Endodermal cell (in vitro differentiated cells): ENCODE data around the gene L1CAM. TPM values are rescaled to one million over a fixed set of nuclear protein-coding genes. Genes with fewer than 3 reads are reported as not detected.
A peak's percentile ranks its signal among the peaks of the same experiment; 100 is the strongest.

Source experiments
- DNase-seq: peaks from one replicate; pipeline ENCODE4 v3.0.0-alpha.2; 2017
- H3K27ac ChIP-seq: 2 replicates; pipeline ENCODE4 v1.5.1; 2013; ENCODE audit warnings: mild to moderate bottlenecking, low read depth, low read length, moderate library complexity
- H3K27me3 ChIP-seq: 2 replicates; pipeline ENCODE4 v1.6.1; 2013; ENCODE audit warnings: mild to moderate bottlenecking, low read length, moderate library complexity; ENCODE audit not compliant: insufficient read depth, control insufficient read depth, poor library complexity, severe bottlenecking
- H3K36me3 ChIP-seq: 2 replicates; pipeline ENCODE4 v1.7.0; 2013; ENCODE audit warnings: mild to moderate bottlenecking, low read length, moderate library complexity; ENCODE audit not compliant: control insufficient read depth, insufficient read depth
- H3K4me1 ChIP-seq: one replicate; pipeline ENCODE4 v1.7.0; 2013; ENCODE audit warnings: low read length; ENCODE audit not compliant: control insufficient read depth, insufficient read depth
- H3K4me3 ChIP-seq: 2 replicates; pipeline ENCODE4 v1.5.1; 2013; ENCODE audit warnings: mild to moderate bottlenecking, low read length, moderate library complexity
- H3K9ac ChIP-seq: 2 replicates; pipeline ENCODE4 v1.6.1; 2013; ENCODE audit warnings: mild to moderate bottlenecking, low read length, moderate library complexity; ENCODE audit not compliant: poor library complexity, severe bottlenecking; ENCODE audit errors: extremely low read depth
- H3K9me3 ChIP-seq: 2 replicates; pipeline ENCODE4 v1.6.1; 2013; ENCODE audit warnings: mild to moderate bottlenecking, low read length, moderate library complexity; ENCODE audit not compliant: control insufficient read depth
- H3K27ac Mint-ChIP-seq: 2 replicates; pipeline ENCODE4 v1.8.0; 2020; ENCODE audit warnings: mixed read lengths
- H3K27me3 Mint-ChIP-seq: 2 replicates; pipeline ENCODE4 v1.8.0; 2021; ENCODE audit warnings: mild to moderate bottlenecking, mixed read lengths; ENCODE audit not compliant: insufficient read depth
- H3K36me3 Mint-ChIP-seq: 2 replicates; pipeline ENCODE4 v1.8.0; 2020; ENCODE audit warnings: low read depth, mixed read lengths
- H3K4me1 Mint-ChIP-seq: 2 replicates; pipeline ENCODE4 v1.8.0; 2020; ENCODE audit warnings: mixed read lengths
- H3K4me3 Mint-ChIP-seq: 2 replicates; pipeline ENCODE4 v1.8.0; 2020; ENCODE audit warnings: mild to moderate bottlenecking, moderate library complexity, mixed read lengths
- H3K9me3 Mint-ChIP-seq: 2 replicates; pipeline ENCODE4 v1.8.0; 2020; ENCODE audit warnings: mild to moderate bottlenecking, mixed read lengths
- WGBS, 2 experiments: methylation state at CpG; one replicate each; pipeline versions ENCODE4 v1.1.5 to v1.1.7; 2013; ENCODE audit warnings: missing lambda C conversion rate in 2 of 2, mixed read lengths in 1 of 2; ENCODE audit not compliant: insufficient coverage in 1 of 2, insufficient read length in 1 of 2; 5-methylcytosine and 5-hydroxymethylcytosine counted together
- total RNA-seq, 2 donors: library from RNA; stranded (reverse); fragmentation: NEBNext Ultra II Directional in 1 of 2; extraction: Animal tissue kit (Norgen Biotek cat#: 25700) in 1 of 2; gene quantifications; 2 replicates in 1 of 2; 3 replicates in 1 of 2; pipeline ENCODE4 v1.2.1, GENCODE V29; 2021
- TF ChIP-seq, protein P1 (sequence below): fragments of 200-600 bp; sonication (generic); conservative IDR thresholded peaks from 2 replicates; pipeline ENCODE4 v1.5.0; 2021; ENCODE audit warnings: antibody characterized with exemption, mild to moderate bottlenecking

L1CAM gene
- total RNA-seq, 2 donors from 2014 or later: 7.5 to 29.0 TPM

DNA sequence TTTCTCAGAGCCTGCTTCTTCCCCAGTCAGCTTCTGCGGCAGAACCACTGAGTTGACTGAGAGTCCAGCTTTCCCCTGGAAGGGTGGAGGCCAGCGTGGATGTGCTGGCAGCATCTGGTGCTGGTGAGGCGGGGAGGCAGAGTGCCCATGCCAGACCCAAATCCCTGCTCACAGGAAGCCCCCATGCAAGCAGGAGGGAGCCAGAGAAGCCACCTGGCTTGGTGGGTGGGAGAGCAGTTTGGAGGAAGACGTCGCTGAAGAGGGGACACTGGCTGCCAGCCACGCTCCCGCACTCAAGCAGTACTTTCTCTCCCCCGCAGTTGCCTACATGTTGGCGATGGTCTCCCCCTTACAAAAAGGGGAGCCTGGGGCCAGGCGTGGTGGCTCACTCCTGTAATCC is 61.6 kb downstream of the L1CAM start:
- Mint-ChIP-seq H3K36me3 (peaks cover 5% of the 10 kb centered on the region), H3K9me3 (peaks cover 67% of the 10 kb centered on the region), H3K27ac (no peak overlapping the region), H3K4me1 (peaks cover 15% of the 10 kb centered on the region), H3K4me3 (no peak overlapping the region), H3K27me3 (no peaks in the 10 kb centered on the region)
- Histone ChIP-seq H3K36me3 (no peaks in the 10 kb centered on the region), H3K9ac (no peak overlapping the region), H3K27ac (no peak overlapping the region), H3K9me3 (no peaks in the 10 kb centered on the region), H3K4me3 (no peak overlapping the region), H3K4me1 (no peaks in the 10 kb centered on the region), H3K27me3 (no peaks in the 10 kb centered on the region)
- TF ChIP-seq, protein P1, sequence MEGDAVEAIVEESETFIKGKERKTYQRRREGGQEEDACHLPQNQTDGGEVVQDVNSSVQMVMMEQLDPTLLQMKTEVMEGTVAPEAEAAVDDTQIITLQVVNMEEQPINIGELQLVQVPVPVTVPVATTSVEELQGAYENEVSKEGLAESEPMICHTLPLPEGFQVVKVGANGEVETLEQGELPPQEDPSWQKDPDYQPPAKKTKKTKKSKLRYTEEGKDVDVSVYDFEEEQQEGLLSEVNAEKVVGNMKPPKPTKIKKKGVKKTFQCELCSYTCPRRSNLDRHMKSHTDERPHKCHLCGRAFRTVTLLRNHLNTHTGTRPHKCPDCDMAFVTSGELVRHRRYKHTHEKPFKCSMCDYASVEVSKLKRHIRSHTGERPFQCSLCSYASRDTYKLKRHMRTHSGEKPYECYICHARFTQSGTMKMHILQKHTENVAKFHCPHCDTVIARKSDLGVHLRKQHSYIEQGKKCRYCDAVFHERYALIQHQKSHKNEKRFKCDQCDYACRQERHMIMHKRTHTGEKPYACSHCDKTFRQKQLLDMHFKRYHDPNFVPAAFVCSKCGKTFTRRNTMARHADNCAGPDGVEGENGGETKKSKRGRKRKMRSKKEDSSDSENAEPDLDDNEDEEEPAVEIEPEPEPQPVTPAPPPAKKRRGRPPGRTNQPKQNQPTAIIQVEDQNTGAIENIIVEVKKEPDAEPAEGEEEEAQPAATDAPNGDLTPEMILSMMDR: no peak
- DNase-seq: peak; percentile 29
- 98 to 100% methylated on average over 4 to 10 of the region's 10 CpGs for WGBS, 2 experiments

DNA sequence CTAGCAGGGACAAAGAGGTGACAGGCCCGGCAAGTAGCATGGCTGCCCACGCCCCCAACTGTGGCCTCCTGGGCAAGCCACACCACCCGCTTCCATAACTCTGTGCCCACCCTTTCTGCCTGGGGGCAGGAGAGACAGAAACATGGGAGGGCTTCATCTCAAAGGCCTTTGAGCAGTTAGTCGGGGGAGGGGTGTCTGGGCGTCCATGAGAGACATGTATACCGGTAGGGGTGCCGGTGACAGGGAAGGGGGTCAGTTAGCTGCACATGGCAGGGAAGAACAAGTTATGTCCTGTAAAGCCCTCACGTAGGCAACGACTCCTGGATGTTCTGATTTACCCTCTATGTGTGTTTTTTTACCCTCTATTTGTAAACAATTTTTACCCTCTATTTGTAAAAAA is 64.9 kb downstream of the L1CAM start:
- no peak for DNase-seq
- Histone ChIP-seq H3K9ac (no peak overlapping the region), H3K4me1 (no peaks in the 10 kb centered on the region), H3K36me3 (no peaks in the 10 kb centered on the region), H3K27me3 (no peaks in the 10 kb centered on the region), H3K9me3 (no peaks in the 10 kb centered on the region), H3K4me3 (no peak overlapping the region), H3K27ac (no peak overlapping the region)
- Mint-ChIP-seq H3K27me3 (no peaks in the 10 kb centered on the region), H3K27ac (peak overlapping the region; percentile 26), H3K4me1 (peaks cover 3% of the 10 kb centered on the region), H3K36me3 (no peaks in the 10 kb centered on the region), H3K9me3 (peaks cover 71% of the 10 kb centered on the region), H3K4me3 (no peak overlapping the region)
- TF ChIP-seq, protein P1: no peak
- WGBS, 2 experiments: 84 to 93% methylated on average over 2 to 9 of the region's 9 CpGs

DNA sequence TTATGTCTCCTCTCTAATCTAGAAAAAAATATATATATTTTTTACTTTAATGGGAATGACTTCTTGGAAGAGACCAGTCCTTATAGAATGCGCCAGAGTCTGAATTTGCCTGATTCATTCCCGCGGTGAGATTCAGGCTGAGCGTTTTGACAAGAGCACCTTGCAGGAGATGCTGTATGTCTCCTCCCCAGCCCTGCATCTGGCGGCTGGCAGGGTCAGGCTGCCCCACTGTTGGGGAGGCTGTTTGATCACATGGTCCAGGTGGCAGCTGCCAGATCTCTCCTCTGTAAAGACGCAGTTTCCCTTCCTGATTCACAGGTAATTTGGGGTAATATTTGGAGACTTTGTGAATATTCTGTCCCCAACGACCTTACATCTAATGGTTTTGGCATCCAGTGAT is 65.4 kb downstream of the L1CAM start:
- no peaks in the 10 kb centered on the region for H3K9me3 ChIP-seq
- H3K4me1 ChIP-seq: no peaks in the 10 kb centered on the region
- TF ChIP-seq, protein P1: no peak
- H3K9ac ChIP-seq: no peak overlapping the region
- Mint-ChIP-seq H3K9me3 (peaks cover 67% of the 10 kb centered on the region), H3K27ac (no peak overlapping the region), H3K4me3 (no peak overlapping the region), H3K4me1 (peaks cover 3% of the 10 kb centered on the region), H3K27me3 (no peaks in the 10 kb centered on the region), H3K36me3 (no peaks in the 10 kb centered on the region)
- no peak overlapping the region for H3K27ac ChIP-seq
- no peaks in the 10 kb centered on the region for H3K36me3 ChIP-seq
- H3K4me3 ChIP-seq: no peak overlapping the region
- WGBS, 2 experiments: 73 to 93% methylated on average over 3 to 7 of the region's 7 CpGs
- peak; percentile 42 for DNase-seq
- H3K27me3 ChIP-seq: no peaks in the 10 kb centered on the region
